ENCODE data around the gene DKK3.
"Not testable (repeated sequence)": the region's sequence is repeated elsewhere in the genome, so short reads cannot be mapped to it uniquely, and the experiment has no call there.

Gene DKK3

GRCh38 chr11:12007769-12008737 lies at the start of gene DKK3:
DKK3 (minus strand) TSS chr11:12008626; CDS start chr11:12008582, 44 bp downstream.
- no peak for DNase-seq (ENCODE audit: low read depth, low spot score)

GRCh38 chr11:12057299-12057980 lies 49.0 kb upstream of the DKK3 start:
- no peak for DNase-seq (ENCODE audit: low read depth, low spot score)

GRCh38 chr11:12056119-12056518 lies 47.7 kb upstream of the DKK3 start:
- DNase-seq (ENCODE audit: low read depth, low spot score) = no peak

- DNase-seq (ENCODE audit: low read depth, low spot score) = peak; percentile 76
These were observed 45.4 kb upstream of the DKK3 start for GRCh38 chr11:12053606-12054361.

- no peak for DNase-seq (ENCODE audit: low read depth, low spot score)
These were observed 44.5 kb upstream of the DKK3 start for GRCh38 chr11:12052676-12053605.

- no peak for DNase-seq (ENCODE audit: low read depth, low spot score)
These were observed 42.8 kb upstream of the DKK3 start for GRCh38 chr11:12051287-12051662.

GRCh38 chr11:12050470-12051286 lies 42.3 kb upstream of the DKK3 start:
- DNase-seq (ENCODE audit: low read depth, low spot score) = peak; percentile 89

GRCh38 chr11:12048936-12049790 lies 40.7 kb upstream of the DKK3 start:
- DNase-seq (ENCODE audit: low read depth, low spot score) = no peak

- no peak for DNase-seq (ENCODE audit: low read depth, low spot score)
These were observed 38.3 kb upstream of the DKK3 start for GRCh38 chr11:12046636-12047236.

- no peak for DNase-seq (ENCODE audit: low read depth, low spot score)
These were observed 37.6 kb upstream of the DKK3 start for GRCh38 chr11:12045914-12046635.

- no peak for DNase-seq (ENCODE audit: low read depth, low spot score)
These were observed 36.4 kb upstream of the DKK3 start for GRCh38 chr11:12044799-12045198.

- DNase-seq (ENCODE audit: low read depth, low spot score) = peak; percentile 37
These were observed 35.7 kb upstream of the DKK3 start for GRCh38 chr11:12043959-12044791.

- DNase-seq (ENCODE audit: low read depth, low spot score) = no peak
These were observed 34.8 kb upstream of the DKK3 start for GRCh38 chr11:12043221-12043620.

GRCh38 chr11:12042215-12042676 lies 33.8 kb upstream of the DKK3 start:
- DNase-seq (ENCODE audit: low read depth, low spot score) = no peak

- not testable (repeated sequence) for DNase-seq (ENCODE audit: low read depth, low spot score)
These were observed 32.3 kb upstream of the DKK3 start for GRCh38 chr11:12040719-12041118.

- no peak for DNase-seq (ENCODE audit: low read depth, low spot score)
These were observed 24.5 kb upstream of the DKK3 start for GRCh38 chr11:12032968-12033367.
